HG03354 (cell line): ENCODE results near the gene RBM39.
"Not testable (repeated sequence)": the region's sequence is repeated elsewhere in the genome, so short reads cannot be mapped to it uniquely, and the experiment has no call there.

Source experiments
- ATAC-seq: cut with Tn5 transposase; IDR thresholded peaks from one replicate; pipeline ENCODE4 v1.9.1; 2021; ENCODE audit warnings: mild to moderate bottlenecking; ENCODE audit not compliant: unreplicated experiment, poor library complexity, severe bottlenecking

Gene RBM39

GRCh38 chr20:35741892-35742740 is at the start of gene RBM39:
RBM39 (minus strand) TSS chr20:35742260; CDS start chr20:35740874, 1,386 bp downstream.
- ATAC-seq = peak; percentile 86

DNA sequence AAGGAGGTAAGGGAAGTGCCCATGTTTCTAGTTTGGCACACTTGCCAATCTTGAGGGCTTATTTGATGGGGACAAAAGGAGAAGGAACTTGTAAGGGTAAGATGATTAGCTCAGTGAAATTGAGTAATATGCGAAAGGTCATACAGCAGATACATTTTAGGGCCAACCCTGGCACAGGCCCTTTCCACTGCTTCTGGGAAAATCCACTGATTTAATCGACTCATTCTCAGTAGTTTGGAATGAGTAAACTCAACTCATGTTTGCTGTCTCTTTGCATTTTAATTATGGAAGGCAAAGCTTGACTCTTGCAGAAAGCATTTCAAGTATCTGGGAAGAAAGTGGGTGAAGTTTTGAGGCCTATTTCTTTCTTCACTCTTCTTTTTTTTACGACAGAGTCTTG is 49.8 kb upstream of the RBM39 start:
- ATAC-seq = no peak

DNA sequence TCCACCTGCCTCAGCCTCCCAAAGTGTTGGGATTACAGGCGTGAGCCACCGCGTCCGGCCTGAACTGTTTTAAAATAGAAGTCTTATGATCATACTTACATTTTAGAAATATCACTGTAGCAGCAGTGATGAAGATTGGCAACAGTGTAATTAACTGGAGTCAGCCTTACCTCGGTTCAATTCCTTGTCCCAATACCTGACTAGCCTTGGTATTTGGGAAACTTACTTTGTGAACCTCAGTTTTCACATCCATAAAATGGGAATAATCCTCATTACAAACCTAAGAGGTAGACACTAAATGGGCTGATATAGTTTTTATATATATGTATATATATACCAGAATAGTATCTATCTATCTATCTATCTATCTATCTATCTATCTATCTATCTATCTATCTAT is 49.0 kb upstream of the RBM39 start:
- ATAC-seq = no peak

DNA sequence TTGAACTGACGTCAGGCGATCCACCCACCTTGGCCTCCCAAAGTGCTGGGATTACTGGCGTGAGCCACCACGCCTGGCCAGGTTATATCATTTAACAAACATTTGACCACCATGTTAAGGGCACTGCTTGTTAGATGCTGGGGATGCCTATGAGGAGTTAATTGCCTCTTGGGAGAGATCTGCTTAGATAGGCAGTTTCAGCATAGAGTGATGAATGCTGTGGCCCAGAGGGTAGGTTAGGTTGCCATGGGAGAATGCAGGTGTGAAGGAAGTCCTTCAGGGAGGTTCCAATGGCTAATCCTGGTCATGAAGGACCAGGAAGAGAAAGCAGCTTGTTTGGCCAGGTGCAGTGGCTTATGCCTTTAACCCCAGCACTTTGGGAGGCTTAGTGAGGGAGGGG is 46.7 kb upstream of the RBM39 start:
- no peak for ATAC-seq

DNA sequence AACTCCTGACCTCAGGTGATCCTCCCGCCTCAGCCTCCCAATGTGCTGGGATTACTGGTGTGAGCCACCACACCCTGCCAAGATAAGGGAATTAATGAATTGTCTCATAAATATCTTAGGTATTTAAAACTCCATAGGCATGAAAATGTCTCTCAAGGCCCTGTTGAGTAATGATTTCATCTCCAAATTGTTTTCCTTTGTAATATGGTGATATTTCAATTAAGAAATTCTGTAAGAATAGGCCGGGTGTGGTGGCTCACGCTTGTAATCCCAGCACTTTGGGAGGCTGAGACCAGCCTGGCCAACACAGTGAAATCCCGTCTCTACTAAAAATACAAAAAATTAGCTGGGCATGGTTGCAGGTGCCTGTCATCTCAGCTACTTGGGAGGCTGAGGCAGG is 43.5 kb upstream of the RBM39 start:
- not testable (repeated sequence) for ATAC-seq

- ATAC-seq = not testable (repeated sequence)
Observed at GRCh38 chr20:35783811-35784210, 41.8 kb upstream of the RBM39 start.

- ATAC-seq = no peak
Observed at GRCh38 chr20:35776513-35777101, 34.5 kb upstream of the RBM39 start.

DNA sequence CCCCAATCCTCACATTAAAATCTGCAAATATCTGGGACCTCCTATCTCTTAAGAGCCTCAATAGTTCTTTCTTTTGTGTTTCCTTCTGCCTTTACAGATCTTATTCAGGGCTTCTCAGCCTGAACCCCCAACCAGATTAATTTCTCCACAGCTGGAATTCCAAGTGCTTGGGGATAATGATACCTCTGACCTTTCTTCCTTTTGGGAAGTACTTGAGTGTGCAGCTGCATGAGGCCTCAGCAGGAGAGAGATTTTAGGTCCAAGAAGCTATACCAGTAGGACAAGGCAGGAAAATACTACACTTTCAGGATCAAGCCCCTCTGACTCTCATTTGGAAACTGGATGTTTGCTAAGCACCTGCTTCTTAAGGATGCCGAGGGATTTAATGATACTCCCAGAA is 32.3 kb upstream of the RBM39 start:
- no peak for ATAC-seq

DNA sequence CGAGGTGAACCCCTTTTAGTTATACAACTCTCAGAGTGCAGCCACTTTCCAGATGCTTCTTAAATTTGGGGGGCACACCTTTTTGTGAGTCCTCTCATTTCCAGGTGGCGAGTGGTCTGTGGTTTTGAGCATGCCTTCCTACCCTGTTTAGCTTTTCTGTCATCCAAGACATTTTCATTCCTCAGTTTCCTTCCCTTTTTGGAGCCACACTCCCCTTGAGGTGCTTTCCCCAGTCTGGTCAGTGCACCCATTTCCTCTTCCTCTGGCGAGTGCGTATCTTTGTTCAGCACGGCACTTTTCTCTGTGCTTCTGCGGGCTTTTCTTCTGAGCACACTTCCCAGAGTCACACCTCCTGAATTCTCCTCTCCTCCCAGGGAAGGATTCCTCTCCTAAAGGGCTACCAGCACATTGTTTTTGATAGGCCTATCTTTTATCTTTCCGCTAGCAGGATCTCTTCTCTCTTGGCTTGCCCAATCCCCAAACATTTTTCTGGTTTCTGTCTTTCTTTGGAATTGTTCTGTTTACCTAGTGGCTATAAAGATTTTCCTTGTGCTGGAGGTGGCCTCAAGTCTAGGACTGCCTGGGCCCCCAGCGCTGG is 31.2 kb upstream of the RBM39 start:
- peak; percentile 33 for ATAC-seq

DNA sequence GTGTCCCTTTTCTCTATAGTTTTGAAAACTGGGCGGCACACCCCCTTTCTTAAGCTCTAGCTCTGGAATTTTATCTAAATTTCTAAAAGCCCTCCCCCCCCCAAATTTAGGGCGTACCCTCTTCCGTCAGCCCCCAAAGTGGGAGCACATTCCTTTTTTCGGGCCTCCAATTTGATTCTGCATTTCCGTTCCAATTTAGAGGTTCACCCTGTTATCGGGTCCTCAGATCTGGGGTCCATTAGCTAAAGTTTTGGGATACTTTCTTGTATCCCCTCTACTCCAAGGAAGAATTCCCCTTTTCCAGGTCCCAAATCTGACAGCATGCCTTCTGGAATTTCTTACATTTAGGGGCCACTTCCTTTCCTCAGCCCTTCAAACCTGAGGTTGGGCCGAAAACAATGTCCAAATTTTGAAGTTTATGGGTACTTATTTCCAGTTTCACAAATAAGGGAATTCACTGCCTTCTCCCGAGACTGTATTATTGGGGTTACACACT is 30.6 kb upstream of the RBM39 start:
- ATAC-seq = no peak

DNA sequence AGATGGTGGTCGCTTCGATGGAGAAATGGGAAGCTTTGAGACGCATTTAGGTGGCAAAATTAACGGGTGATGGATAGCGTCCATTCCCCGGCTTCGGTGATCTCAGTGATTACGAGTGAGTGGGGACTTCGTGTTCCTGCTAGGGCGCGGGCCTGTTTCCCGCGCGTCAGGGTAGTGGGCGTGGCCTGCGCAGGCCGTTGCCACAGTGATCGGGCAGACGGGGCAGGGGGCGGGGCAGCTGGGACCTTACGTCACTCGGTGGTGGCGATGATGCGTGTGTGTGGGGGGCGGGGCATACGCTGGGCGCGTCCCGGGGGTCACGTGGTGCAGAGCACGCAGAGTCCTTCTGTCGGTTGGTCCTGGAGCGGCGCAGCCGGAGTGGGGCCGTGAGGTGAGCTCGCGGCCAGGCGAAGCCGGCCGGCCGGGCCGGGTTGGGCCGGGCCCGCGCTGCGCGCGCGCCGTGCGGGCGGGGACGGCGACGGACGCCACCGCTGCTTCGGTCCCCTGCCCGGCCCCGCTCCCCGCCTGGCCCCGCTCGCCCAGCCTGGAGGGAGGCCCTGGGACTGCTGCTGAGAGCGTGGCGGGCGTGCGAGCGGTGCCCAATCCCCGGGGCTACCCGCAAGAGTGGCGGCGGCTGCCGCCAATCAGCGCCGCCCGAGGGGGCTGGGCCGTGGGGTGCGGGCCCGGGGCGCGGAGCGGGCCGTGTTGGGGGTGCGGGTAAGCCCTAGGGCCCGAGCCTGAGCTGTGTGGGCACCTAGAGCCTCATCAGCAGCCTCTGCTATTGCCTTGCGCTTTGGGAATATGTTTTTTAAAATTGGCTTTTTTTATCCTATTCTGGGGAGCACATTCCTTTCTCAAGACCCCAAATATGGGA is 29.9 kb upstream of the RBM39 start, which contains the start of gene PHF20:
TSS of gene PHF20 (plus strand) at position 327 of the 874 bp plus-strand sequence. CDS start 29,508 bp downstream, outside the sequence.
- ATAC-seq = peak; percentile 83

DNA sequence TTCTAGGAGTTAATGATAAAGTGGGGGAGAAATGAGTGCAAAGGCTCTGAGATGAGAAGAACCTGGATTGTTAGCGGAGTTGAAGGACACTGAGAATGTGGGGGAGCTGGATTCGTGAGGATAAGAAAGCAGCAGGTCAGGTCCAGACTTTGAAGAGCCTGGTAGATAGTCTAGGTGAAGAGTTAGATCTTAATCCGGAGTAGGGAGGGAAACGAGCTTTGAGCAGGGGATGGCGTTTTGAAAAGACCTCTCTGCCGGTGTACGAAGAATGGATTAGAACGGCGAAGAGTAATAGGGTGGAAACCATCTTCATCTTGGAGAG is 29.3 kb upstream of the RBM39 start:
- no peak for ATAC-seq

DNA sequence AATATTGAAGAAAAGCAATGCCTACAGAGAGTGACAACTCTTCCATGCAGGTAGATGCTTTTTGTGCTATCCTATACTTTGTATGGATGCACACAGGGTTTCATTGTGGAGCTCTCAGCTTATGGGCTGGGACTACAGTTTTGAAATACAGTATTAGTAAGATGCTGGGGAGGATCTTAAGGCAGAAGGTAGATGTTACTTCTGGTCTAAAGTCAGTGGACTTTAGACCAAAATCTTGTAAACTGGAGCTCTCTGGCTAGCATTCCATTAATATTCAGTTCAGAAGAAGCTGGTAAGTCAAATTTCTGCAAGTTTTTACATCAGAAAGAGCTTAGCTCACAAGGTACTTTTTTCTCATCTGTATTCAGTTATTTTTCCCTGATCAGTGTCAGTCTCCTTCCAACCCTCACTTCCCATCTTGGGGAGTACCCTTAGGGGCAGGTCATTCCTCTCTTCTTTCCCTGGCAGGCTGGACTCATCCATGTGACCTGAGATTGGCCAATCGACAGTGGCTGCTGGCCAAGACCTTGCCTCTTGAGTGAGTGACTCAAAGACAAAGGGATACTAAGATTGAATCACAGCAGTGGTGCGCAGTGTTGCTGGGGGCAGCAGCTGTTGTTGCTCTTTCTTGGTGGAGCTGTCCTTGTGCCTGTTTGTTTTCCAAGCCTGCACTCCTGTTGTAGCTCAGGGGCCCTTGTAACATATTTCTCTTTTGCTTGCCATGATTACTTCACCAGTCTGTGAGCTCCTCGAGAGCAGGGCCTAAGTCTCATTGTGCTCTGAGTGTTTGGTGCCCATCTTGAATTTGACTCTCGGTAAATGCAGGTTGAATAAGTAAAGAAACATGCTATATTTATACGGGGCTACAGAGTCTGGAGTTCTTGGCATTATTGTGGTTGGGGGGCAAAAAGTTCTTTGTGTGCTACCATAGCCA is 26.9 kb upstream of the RBM39 start:
- ATAC-seq = no peak

DNA sequence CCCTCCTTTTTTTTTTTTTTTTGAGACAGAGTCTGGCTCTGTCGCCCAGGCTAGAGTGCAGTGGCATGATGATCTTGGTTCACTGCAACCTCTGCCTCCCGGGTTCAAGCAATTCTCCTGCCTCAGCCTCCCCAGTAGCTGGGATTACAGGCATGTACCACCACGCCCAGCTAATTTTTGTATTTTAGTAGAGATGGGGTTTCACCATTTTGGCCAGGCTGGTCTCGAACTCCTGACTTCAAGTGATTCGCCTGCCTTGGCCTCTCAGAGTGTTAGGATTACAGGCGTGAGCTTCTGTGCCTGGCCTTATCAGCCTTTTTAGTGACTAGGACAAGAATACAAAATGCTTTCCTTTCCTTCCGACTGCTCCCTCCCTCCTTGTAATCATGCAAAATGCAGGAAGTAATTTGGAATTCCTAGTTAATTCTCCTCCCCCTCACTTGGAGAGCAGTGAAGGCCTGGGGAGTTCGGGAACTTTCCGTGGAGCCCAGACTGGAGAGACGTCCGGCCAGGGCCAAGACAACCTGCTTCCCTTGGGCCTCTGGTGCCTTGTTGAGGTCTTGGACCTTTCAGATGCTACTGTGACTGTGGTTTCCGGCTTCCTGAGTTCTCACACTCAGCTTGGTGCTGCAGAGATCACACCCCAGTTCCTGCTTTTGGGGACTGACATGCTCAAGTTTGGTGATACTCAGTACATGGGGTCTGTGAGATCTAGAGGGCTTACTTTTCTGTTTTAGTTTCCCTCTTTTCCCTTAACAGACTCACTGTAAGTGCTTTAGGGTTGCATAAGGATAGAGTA is 25.8 kb upstream of the RBM39 start:
- peak; percentile 43 for ATAC-seq

DNA sequence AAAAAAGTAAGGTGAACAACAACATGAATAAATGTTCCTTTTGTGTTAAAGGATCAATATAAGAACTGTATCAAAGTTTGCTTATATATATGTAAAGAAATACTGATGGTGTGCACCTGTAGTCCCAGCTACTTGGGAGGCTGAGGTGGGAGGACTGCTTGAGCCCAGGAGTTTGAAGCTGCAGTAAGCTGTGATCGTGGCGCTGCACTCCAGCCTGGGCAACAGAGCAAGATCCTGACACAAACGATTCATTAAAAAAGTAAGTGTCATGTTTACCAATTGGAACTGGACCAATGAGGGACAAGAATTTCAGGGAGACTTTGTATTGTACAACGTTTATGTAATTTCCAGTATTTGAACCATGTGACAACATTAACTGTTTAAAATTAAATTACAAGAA is 24.8 kb upstream of the RBM39 start:
- ATAC-seq = no peak

DNA sequence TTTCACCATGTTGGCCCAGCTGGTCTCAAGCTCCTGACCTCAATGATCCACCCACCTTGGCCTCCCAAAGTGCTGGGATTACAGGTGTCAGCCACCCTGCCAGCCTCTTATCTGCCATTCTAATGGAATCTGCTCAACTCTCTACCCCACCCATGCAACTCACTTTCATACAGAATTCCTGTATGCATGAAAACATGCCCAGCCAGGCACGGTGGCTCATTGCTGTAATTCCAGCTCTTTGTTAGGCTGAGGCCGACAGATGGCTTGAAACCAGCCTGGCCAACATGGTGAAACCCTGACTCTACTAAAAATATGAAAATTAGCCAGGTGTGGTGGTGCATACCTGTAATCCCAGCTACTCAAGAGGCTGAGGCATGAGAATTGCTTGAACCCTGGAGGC is 22.9 kb upstream of the RBM39 start:
- ATAC-seq = not testable (repeated sequence)

- ATAC-seq = no peak
Observed at GRCh38 chr20:35762461-35762860, 20.4 kb upstream of the RBM39 start.

DNA sequence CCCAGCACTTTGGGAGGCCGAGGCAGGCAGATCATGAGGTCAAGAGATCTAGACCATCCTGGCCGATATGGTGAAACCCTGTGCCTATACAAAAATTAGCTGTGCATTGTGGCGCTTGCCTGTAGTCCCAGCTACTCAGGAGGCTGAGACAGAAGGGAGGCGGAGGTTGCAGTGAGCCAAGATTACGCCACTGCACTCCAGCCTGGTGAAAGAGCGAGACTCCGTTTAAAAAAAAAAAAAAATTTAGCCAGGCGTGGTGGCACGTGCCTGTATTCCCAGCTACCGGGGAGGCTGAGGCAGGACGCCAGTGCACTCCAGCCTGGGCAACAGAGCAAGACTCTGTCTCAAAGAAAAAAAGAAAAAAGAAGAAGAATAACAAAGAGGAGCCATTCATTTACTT is 19.5 kb upstream of the RBM39 start:
- not testable (repeated sequence) for ATAC-seq
